K562 (cell line): ENCODE measurements around the gene AKNA. TPM values are rescaled to one million over a fixed set of nuclear protein-coding genes. Genes with fewer than 3 reads are reported as not detected.

Experiments
- ATAC-seq: fragments of 200-7000 bp; cut with Tn5 transposase; 3 replicates; pipeline ENCODE4 v1.9.1; 2020; ENCODE audit warnings: moderate library complexity
- BruUV-seq: library from RNA; stranded (reverse); fragments of 400-500 nt; replicated peaks from 2 replicates; lab custom pipeline; 2021; lab: Mats Ljungman, UMichigan
- CTCF ChIA-PET: fragments of 300-600 bp; formaldehyde crosslinking; extraction: SDS; loops from one replicate; lab custom pipeline; 2021; ENCODE audit warnings: low intra/inter-chr PET ratio; lab: Yijun Ruan, JAX
- POLR2A ChIA-PET: fragments of 300-600, 350-650 bp; sonication (Branson Sonifier 250); formaldehyde crosslinking; extraction: SDS; loops from one replicate; lab custom pipeline; 2021; ENCODE audit warnings: antibody characterized with exemption, inconsistent platforms; lab: Yijun Ruan, JAX
- DNase-seq, 4 experiments: peaks; one replicate each; pipeline versions ENCODE4 v3.0.0 to v3.0.0-alpha.2; 2011 to 2018; ENCODE audit warnings: low spot score in 3 of 4, mixed read lengths in 3 of 4; ENCODE audit errors: extremely low read depth in 1 of 4
- FAIRE-seq: peaks from 2 replicates; lab custom pipeline; 2011; peaks lifted over from hg19 to GRCh38; lab: Jason Lieb, UNC
- H2AFZ ChIP-seq: 2 replicates; pipeline ENCODE4 v1.6.0; 2011; ENCODE audit warnings: low read depth, low read length, control low read depth, inconsistent platforms
- H3K27ac ChIP-seq: fragments of 200-600 bp; 3 replicates; pipeline ENCODE4 v1.8.0; 2011; ENCODE audit warnings: low read depth, mild to moderate bottlenecking, control low read depth, inconsistent platforms, low read length, moderate library complexity, mixed read lengths; ENCODE audit errors: extremely low read depth
- H3K27me3 ChIP-seq, 2 experiments: fragments of 300-600 bp in 1 of 2; 2 replicates in 1 of 2; 3 replicates in 1 of 2; pipeline versions ENCODE4 v1.6.0 to v1.8.0; 2011; ENCODE audit warnings: inconsistent platforms in 2 of 2, low read length in 2 of 2, mild to moderate bottlenecking in 1 of 2, mixed read lengths in 1 of 2, moderate library complexity in 1 of 2; ENCODE audit not compliant: control insufficient read depth in 2 of 2, insufficient read depth in 2 of 2
- H3K36me3 ChIP-seq: fragments of 300-600 bp; 3 replicates; pipeline ENCODE4 v1.8.0; 2011; ENCODE audit warnings: mild to moderate bottlenecking, low read length, inconsistent platforms; ENCODE audit not compliant: control insufficient read depth, insufficient read depth
- H3K4me1 ChIP-seq, 2 experiments: fragments of 200-600 bp in 1 of 2; replicated peaks in 1 of 2; 2 replicates in 1 of 2; 3 replicates in 1 of 2; pipeline versions ENCODE4 v1.5.1 to v1.8.0; 2011; ENCODE audit warnings: inconsistent platforms in 2 of 2, low read length in 2 of 2, mild to moderate bottlenecking in 1 of 2, mixed read lengths in 1 of 2, moderate library complexity in 1 of 2; ENCODE audit not compliant: control insufficient read depth in 2 of 2, insufficient read depth in 2 of 2
- H3K4me2 ChIP-seq: 2 replicates; pipeline ENCODE4 v1.6.1; 2011; ENCODE audit warnings: low read length, control low read depth, inconsistent platforms, mixed read lengths; ENCODE audit not compliant: insufficient read depth
- H3K4me3 ChIP-seq: fragments of 200-600 bp; sonication (generic), shearing (Covaris generic); 2 replicates; pipeline ENCODE4 v1.5.1; 2016; ENCODE audit warnings: control low read depth, inconsistent platforms
- H3K79me2 ChIP-seq: fragments of 200-600 bp; 3 replicates; pipeline ENCODE4 v1.8.0; 2011; ENCODE audit warnings: low read length, inconsistent platforms; ENCODE audit not compliant: control insufficient read depth, insufficient read depth
- H3K9ac ChIP-seq, 2 experiments: 2 replicates each; pipeline versions ENCODE4 v1.6.0 to v1.6.1; 2011; ENCODE audit warnings: low read depth in 2 of 2, low read length in 2 of 2, control low read depth in 1 of 2, inconsistent platforms in 1 of 2, mild to moderate bottlenecking in 1 of 2, mixed read lengths in 1 of 2; ENCODE audit not compliant: insufficient read depth in 1 of 2
- H3K9me1 ChIP-seq: one replicate; pipeline ENCODE4 v1.6.0; 2011; ENCODE audit warnings: inconsistent platforms, mild to moderate bottlenecking, low read length, moderate library complexity; ENCODE audit not compliant: control insufficient read depth, insufficient read depth
- H3K9me3 ChIP-seq: replicated peaks from 2 replicates; pipeline ENCODE4 v1.5.1; 2011; ENCODE audit warnings: low read depth, low read length, inconsistent platforms; ENCODE audit not compliant: control insufficient read depth, insufficient read depth
- H4K20me1 ChIP-seq: replicated peaks from 2 replicates; pipeline ENCODE4 v1.6.1; 2011; ENCODE audit warnings: low read length, inconsistent platforms, mixed read lengths; ENCODE audit not compliant: control insufficient read depth, insufficient read depth
- DNMT1 ChIP-seq: fragments of 450-650 bp; IDR thresholded peaks from 2 replicates; pipeline ENCODE4 v1.6.1; 2016; ENCODE audit warnings: antibody characterized with exemption, mild to moderate bottlenecking
- POLR2G ChIP-seq: fragments of 200-400 bp; formaldehyde crosslinking; IDR thresholded peaks from 2 replicates; pipeline ENCODE4 v1.6.1; 2017; ENCODE audit warnings: low read depth, mild to moderate bottlenecking, antibody characterized with exemption, low read length, moderate library complexity
- RBFOX2 ChIP-seq: fragments of 200-400 bp; formaldehyde crosslinking; IDR thresholded peaks from 2 replicates; pipeline ENCODE4 v1.6.1; 2017; ENCODE audit warnings: low read depth, mild to moderate bottlenecking, low read length, moderate library complexity
- RBM22 ChIP-seq: fragments of 200-400 bp; formaldehyde crosslinking; IDR thresholded peaks from 2 replicates; pipeline ENCODE4 v1.6.1; 2018; ENCODE audit warnings: low read length, low read depth; ENCODE audit not compliant: poor library complexity, severe bottlenecking
- ZNF24 ChIP-seq: fragments of 450-650 bp; IDR thresholded peaks from 2 replicates; pipeline ENCODE4 v1.6.1; 2016
- ZNF311 ChIP-seq: fragments of 250-450 bp; sonication (Bioruptor Pico); IDR thresholded peaks from 2 replicates; pipeline ENCODE4 v1.4.0; 2020; ENCODE audit warnings: mild to moderate bottlenecking, moderate library complexity
- WGBS: fragments of 100-300 bp; shearing (Covaris generic); methylation state at CpG from one replicate; pipeline ENCODE4 v1.1.6; 2016; ENCODE audit warnings: low coverage, mixed read lengths; ENCODE audit not compliant: insufficient coverage; ENCODE audit errors: missing lambda C conversion rate; 5-methylcytosine and 5-hydroxymethylcytosine counted together
- in situ Hi-C: fragments of 300-500 bp; cut with MboI; formaldehyde crosslinking; loops from 4 replicates; pipeline ENCODE4 v1.15.0; 2018; ENCODE audit warnings: inconsistent platforms, mixed read lengths
- intact Hi-C: fragments of 100-400 bp; cut with micrococcal nuclease; formaldehyde crosslinking; loops from 2 replicates; pipeline ENCODE4 v1.14.2; 2022
- polyA plus RNA-seq, 8 experiments: library from polyadenylated mRNA; depleted of rRNA in 4 of 8; stranded (reverse) in 5 of 8; unstranded in 3 of 8; fragments of >200 nt; fragmentation: Nextera tagmentation in 2 of 8; fragmentation: Illumina TruSeq in 1 of 8; extraction: Ambion mirVana in 2 of 8; extraction: Trizol in 1 of 8; gene quantifications; 2 replicates each; pipeline versions ENCODE4 v1.2.1 to v1.2.3, GENCODE V29; 2011 to 2014; ENCODE audit warnings: inconsistent platforms in 1 of 8, missing spikeins in 1 of 8
- total RNA-seq, 7 experiments: library from RNA; depleted of rRNA in 6 of 7; stranded (reverse); fragments of >200 nt in 6 of 7; fragmentation: Illumina TruSeq in 2 of 7; extraction: Trizol in 2 of 7; gene quantifications; 2 replicates each; pipeline versions ENCODE4 v1.2.1 to v1.2.3, GENCODE V29; 2011 to 2021; ENCODE audit warnings: low replicate concordance in 1 of 7

AKNA gene
- total and polyA plus RNA-seq, 9 of the 15 experiments (the other 6 are each of a cell fraction or from before 2014, with no cell fraction given), result 0.29 to 20.5 (median 3.9) TPM

- H3K36me3 ChIP-seq, result peaks cover 18% of the 10 kb centered on the region; the same call in 2 of the 3 replicates
- intact Hi-C loops (no loop called here), in situ Hi-C loops (no loop called here)
- H3K4me1 ChIP-seq, result no peaks in the 10 kb centered on the region
- no peak for FAIRE-seq
- no peak overlapping the region for H3K4me3 ChIP-seq
- no peaks in the 10 kb centered on the region for H3K9me3 ChIP-seq
- H3K9me1 ChIP-seq, result no peaks in the 10 kb centered on the region
- ATAC-seq, result no peak; the same call in 2 of the 3 replicates
- H3K4me2 ChIP-seq, result no peak overlapping the region
- no peaks in the 10 kb centered on the region for H3K27me3 ChIP-seq
- no peak for DNase-seq
- H3K79me2 ChIP-seq, result no peaks in the 10 kb centered on the region
- no peak overlapping the region for H3K27ac ChIP-seq
- BruUV-seq, result no TSS peak
- H4K20me1 ChIP-seq, result no peaks in the 10 kb centered on the region
- ChIA-PET CTCF (no interaction called here), POLR2A (interaction anchor here (0.9 to 1.0 kb wide), 3 partner anchors 10 to 24 kb away, joined by 3 to 4 read pairs (median 3); no protein-coding TSS in a partner anchor)
- no peak overlapping the region for H2AFZ ChIP-seq
- 59% methylated on average over 9 of the region's 12 CpGs for WGBS
- H3K9ac ChIP-seq, result 0 out of 4 replicates have a peak overlapping the region, but pooled peaks of 1 of the 2 experiments have one; percentile 8
- 0 out of 2 replicates have a peak, but pooled peaks have one; percentile 15 for TF ChIP-seq RBFOX2
- TF ChIP-seq RBM22, result peak; percentile 49
- peak; percentile 66 for TF ChIP-seq POLR2G
- no peak for TF ChIP-seq DNMT1
Measured at GRCh38 chr9:114362394-114362793, 25.4 kb downstream of the AKNA start.

DNA sequence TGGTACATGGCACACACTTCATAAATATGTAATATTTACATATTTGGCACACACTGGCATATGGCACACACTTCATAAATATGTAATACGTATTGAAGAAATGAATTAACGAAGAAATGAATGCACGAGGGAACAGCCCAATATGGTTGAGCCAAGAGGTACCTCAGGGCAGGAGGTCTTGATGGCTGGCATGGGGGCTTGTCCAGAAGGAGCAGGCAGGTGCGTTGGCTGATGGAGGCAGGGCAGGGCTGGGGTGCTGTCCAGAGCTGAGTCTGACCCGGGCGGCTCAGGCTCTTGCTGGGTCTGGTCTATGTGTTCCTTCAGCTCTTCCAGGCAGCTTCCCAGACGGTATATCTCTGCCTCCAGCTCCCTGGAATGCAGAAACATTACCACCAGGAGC, 26.2 kb downstream of the AKNA start:
- Histone ChIP-seq H3K9me1 (no peaks in the 10 kb centered on the region), H3K27ac (no peak overlapping the region), H3K4me1 (no peaks in the 10 kb centered on the region), H3K9ac (no peak overlapping the region), H3K27me3 (no peaks in the 10 kb centered on the region), H3K4me3 (no peak overlapping the region), H3K9me3 (no peaks in the 10 kb centered on the region), H3K4me2 (no peak overlapping the region), H2AFZ (no peak overlapping the region), H3K36me3 (peaks cover 18% of the 10 kb centered on the region; the same call in 2 of the 3 replicates), H4K20me1 (no peaks in the 10 kb centered on the region), H3K79me2 (no peaks in the 10 kb centered on the region)
- intact Hi-C loops (no loop called here), in situ Hi-C loops (no loop called here)
- 59% methylated on average over 6 of the region's 7 CpGs for WGBS
- TF ChIP-seq ZNF311, result no peak
- peak; percentile 77 for TF ChIP-seq ZNF24
- ATAC-seq (no peak), DNase-seq (no peak), FAIRE-seq (no peak)
- ChIA-PET POLR2A (interaction anchor here (1.0 to 1.2 kb wide), 3 partner anchors 9 to 25 kb away, joined by 3 to 4 read pairs (median 4); no protein-coding TSS in a partner anchor), CTCF (no interaction called here)
- no TSS peak for BruUV-seq
